RPMI8226 (cell line): Measurements from ENCODE around the gene RTF1.

Experiments used
- DNase-seq: peaks from one replicate; pipeline ENCODE4 v3.0.0-alpha.2; 2015

RTF1 gene

DNA sequence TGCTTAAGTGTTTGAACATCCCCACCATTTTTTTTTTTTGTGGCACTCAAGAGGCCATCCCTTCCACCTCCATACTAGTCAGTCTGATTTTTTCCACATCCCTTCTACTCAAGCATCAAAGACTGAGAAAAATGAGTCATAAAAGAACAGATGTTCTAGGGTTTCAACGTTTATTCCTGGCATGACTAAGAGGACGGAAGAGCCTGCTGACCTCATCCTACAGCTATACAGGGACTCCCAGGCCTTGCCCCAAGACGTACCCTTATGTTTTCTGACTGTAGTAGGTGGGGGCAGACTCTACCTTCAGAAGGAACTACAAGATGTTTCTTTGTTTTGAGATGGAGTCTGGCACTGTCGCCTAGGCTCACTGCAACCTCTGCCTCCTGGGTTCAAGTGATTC, 73.5 kb downstream of the RTF1 start:
- DNase-seq: no peak

DNA sequence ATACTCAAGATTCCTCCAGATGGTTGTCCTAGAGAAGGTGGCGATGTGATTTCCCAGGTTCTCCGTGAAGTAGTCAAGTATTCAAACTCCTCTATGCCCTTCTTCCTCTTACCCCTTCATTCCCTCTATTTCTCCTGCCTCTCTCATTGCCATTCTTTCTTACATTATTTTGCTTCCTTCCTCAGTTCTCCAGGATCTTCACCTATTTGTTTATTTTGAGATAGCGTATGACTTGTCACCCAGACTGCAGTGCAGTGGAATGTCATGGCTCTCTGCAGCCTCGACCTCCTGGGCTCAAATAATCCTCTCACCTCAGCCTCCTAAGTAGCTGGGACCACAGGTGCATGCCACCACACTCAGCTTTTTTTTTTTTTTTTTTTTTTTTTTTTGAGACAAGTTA, 75.0 kb downstream of the RTF1 start:
- DNase-seq: no peak

DNA sequence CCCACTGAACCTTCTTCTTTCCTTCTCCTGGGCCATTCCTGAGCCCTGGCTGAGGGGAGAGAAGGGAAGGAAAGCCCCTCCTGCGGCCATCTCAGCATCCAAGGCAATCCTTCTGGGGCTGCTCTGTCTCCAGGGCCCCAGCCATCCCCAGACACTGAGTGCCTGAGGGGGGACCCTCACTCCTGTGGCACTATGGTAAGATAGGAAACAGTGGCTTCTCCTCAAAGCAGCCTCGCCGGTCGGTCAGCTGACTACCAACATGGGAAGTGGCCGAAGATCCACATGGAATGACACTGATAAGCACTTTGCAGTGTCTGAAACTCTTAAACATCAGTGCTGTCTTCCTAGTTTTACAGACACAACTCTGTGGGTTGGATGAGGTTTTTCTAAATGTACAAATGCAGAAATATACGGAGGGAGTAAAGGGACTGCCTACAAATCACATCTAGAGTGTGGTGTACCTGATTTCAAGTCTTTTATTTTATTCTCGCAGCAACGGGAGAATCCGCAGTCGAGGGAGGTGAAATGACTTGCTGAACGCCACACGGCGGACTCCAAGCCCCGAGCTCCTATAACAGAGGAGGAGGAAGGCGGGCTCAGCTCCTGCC, 75.8 kb downstream of the RTF1 start:
- no peak for DNase-seq

DNA sequence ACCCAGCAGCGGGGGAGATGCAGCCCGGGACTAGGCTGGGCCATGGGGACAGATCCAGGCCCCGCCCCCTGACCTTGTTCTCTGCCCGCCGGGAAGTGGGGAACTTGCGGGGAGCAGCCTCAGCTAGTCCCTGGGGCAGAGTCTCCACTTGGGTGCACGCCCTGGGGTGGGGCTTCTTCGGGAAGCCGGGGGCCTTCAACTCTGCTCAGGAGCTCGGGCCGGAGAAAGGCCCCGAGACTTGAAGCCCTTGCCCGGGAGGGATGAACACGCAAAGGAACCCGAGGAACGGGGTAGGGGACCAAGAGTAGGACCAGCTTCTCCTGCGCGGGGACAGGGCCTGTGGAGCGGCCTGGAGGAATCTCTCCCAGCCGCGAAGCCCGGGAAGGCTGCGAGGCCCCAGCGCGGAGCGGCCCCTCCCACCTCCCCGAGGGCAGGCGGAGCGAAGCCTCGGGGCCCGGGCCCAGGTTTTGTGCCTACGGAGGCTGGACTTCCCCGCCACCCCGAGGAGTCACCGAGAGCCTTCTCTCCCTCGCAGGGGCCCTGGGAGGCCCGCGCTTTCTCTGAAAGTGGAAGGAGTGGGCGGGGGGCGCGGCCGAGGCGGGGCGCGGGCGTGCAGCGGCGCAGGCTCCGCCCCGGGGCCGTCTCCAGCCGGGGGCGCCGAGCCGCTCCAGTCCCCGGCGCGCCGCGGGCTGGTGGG, 76.5 kb downstream of the RTF1 start, which contains the start of gene ITPKA:
ITPKA (plus strand) TSS at position 670 of the 697 bp plus-strand sequence. CDS start 54 bp downstream, outside the sequence.
- peak; percentile 72 for DNase-seq

DNA sequence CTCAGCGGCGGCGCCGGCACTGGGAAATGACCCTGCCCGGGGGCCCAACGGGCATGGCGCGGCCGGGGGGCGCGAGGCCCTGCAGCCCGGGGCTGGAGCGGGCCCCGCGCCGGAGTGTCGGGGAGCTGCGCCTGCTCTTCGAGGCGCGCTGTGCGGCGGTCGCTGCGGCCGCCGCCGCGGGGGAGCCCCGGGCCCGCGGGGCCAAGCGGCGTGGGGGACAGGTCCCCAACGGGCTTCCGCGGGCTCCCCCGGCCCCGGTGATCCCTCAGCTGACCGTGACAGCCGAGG, 77.0 kb downstream of the RTF1 start:
- DNase-seq: no peak

DNA sequence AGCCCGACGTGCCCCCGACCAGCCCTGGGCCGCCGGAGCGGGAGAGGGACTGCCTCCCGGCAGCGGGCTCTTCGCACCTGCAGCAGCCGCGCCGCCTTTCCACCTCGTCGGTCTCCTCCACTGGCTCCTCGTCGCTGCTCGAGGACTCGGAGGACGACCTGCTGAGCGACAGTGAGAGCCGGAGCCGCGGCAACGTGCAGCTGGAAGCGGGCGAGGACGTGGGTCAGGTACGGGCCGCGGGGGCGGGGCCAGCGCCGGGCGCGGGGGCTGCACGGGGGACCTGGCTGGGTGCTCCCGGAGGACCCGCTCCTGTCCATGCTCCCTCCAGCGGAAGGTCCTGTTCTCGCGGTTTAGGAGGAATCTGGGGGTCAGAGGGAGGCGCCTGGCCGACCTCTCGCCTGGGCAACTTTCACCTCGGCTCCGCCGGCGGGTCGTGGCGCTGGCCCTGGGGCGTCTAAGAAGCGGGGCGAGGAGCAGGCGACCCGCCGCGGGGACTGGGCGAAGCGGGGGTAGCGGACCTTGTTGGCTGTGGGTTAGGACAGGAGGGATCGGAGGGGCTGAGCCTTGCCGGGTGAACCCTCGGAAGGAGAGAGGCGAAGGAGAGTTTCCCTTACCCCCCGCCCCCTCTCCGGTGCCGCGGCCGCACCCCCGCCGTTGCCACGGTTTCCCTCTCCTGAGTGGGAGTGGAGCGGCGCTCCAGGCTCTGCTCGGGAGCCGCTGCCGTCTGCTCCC, 77.5 kb downstream of the RTF1 start:
- DNase-seq: peak; percentile 63

DNA sequence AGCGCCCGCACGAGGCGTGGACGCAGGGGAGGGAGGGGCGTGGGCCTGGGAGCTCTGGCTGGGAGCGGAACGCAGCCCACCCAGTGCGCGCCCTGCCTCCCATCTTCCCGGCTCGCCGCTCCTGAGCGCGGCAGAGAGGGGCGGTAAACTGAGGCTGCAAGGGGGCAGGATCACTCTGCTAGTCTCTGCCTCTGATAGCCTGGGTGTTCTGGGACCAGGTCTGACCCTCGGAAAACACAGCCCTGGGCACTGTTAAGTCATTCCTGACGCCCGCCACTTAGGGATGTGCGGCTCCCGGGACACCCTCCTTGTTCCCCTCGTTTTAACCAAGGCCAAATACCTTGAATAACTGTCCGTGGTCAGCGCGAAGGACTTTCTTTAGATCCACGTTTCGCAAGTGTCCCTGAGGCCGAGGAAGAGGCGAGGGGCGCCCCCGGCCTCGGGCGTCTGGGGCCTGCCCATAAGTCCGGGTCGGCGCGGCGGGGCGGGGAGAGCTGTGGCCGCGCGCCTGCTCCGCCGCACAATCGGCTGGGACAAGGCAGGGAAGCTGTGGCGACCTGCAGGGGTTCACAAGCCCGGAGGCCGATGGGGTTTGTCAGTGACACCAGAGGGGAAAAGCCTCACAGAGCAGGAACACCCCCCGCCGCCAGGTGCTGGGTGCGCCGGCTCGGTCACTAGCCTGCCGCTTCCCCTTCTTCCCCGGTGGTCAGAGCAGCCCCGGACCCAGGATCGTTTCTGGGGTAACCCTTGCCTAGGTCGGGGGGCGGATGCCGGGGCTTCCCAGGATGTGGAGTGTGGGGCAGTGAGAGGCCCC, 78.2 kb downstream of the RTF1 start:
- DNase-seq: peak; percentile 21

DNA sequence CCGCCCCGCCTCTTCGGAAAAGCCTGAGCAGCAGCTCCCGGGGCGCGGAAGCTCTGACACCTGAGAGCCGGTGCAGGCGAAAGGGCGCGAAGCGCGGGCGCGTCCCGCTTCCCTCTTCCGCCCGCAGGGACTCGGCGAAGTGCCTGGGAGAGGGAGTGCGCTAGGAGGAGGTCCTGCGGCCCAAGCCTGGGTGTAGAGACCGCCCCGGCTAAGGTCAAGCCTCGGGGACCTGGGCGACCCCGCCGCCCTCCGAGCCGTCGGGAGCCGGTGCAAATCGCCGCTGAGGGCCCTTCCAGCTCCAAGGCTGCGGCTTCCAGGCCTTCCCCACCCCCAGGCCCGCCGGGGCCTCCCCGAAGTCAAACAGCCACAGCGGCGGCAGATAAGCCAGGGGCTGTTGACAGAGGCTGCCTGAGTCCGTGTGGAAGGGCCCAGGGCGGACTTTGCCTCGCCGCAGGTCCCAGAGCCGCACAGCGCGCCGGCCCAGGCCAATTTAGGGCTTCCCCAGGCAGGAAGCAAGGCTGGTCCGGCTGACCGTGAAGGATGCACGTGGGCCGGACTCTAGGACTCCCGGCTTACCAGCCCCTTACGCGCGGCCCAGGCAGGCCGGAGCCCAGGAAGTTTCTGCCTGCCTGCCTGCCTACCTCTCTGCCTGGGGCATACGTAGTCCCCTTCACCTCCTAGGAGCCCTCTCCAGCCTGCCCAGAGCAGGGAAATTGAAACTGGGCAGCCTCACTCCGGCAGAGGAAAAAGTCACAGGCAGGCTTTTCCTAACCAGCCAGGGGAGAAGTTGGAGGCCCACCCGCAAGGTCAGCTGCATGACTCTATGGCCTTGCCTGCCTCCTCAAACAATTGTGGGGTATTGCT, 79.1 kb downstream of the RTF1 start:
- no peak for DNase-seq

DNA sequence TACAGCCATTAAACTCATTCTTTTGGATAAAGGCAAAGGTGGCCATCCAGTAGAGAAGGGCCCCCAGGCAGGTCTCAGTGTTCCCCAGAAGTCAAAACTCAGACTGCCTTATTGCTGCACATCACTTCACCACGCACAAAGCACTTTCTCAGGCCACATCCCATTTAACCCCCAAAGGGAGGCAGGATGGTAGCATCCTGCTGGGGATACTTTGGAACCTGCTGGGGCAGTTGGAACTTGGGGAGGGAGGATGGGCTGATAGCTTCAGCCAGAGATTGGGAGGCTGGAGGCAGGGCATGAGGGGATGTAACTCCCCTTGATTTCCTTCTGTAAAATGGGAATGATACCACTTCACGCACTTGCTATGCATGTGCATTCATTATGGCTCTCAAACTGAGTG, 81.8 kb downstream of the RTF1 start:
- DNase-seq: no peak

DNA sequence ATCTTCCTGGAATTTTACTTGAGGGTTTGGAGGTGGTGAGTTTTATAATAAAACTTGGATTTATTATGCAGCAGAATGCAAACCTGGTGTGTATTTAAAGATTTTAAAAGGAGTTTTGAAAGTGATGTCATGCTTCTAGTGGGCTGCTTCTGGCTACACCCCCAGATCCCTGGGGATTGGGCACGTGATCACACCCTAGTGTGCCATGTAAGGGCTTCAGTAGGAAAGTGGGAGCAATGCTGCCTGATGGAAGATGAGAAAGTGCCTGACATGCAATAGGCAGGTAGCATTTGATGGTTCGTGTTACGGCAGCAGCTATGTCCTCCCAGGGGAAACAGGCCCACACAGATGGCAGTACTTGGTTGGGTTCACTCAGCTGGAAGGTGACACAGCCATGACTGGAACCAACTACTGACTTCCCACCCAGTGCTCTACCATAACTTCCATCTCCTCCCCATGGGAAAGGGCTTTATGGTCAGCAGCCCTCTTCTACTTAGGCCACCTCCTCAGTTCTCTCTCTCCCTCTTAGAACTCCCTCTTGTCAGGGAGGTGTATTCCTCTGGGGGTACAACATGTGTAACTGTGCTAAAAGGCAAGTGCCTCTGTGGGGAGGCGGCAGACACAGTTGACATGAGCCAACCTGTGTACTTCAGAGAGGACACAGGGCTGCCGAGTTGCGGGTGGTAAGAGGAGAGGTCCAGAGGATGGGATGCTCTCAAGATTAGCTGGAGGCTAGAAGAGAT, 82.4 kb downstream of the RTF1 start:
- no peak for DNase-seq

DNA sequence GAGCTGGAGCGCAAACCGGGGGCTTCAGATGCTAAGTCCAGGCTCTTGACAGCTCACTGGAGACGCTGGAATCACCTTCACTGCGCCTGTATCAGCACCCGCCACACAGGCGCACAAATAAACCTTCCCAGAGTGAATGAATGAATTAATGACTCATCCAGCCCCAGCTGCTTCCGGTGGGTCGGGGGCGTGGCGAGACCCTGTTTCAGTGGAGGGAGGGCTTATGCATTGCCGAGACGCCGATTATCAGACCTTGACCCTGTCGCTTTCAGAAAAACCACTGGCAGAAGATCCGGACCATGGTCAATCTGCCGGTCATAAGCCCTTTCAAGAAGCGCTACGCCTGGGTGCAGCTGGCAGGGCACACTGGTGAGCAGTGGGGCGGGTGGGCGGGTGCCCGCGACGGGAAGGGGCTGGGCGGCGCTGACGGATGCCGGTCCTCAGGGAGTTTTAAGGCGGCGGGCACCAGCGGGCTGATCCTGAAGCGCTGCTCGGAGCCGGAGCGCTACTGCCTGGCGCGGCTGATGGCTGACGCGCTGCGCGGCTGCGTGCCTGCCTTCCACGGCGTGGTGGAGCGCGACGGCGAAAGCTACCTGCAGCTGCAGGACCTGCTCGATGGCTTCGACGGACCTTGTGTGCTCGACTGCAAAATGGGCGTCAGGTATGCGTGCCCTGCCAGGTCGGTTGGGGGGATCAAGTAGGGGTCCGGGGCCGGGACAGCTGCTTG, 84.5 kb downstream of the RTF1 start:
- DNase-seq: no peak

DNA sequence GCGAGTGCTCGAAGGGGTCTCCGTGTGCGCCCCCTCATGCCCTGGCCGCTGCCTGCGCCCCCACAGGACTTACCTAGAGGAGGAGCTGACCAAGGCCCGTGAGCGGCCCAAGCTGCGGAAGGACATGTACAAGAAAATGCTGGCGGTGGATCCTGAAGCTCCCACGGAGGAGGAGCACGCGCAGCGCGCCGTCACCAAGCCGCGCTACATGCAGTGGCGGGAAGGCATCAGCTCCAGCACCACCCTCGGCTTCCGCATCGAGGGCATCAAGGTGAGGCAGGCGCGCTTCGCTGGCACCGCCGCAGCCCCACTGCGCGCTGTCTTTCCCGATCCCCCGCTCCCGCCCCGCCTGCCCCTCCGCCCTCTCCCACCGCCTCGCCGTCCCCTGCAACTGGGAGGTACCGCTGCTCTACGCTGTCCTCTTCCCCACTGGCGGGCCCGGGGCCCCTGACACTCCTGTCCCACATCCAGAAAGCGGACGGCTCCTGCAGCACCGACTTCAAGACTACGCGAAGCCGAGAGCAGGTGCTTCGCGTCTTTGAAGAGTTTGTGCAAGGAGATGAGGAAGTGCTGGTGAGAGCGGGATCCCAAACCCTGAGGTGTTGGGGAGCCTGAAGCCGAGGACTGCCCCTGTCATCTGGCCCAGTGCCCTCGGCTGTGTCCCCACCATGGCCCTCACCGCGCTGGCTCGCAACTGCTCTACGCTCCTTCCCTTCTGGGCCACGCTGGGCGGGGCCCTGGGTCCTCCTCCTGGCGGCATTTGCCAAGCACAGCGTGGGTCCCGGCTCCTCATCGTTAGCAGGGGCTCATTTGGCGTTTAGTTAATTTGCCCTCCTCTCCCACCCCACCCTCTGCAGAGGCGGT, 85.3 kb downstream of the RTF1 start:
- no peak for DNase-seq

DNA sequence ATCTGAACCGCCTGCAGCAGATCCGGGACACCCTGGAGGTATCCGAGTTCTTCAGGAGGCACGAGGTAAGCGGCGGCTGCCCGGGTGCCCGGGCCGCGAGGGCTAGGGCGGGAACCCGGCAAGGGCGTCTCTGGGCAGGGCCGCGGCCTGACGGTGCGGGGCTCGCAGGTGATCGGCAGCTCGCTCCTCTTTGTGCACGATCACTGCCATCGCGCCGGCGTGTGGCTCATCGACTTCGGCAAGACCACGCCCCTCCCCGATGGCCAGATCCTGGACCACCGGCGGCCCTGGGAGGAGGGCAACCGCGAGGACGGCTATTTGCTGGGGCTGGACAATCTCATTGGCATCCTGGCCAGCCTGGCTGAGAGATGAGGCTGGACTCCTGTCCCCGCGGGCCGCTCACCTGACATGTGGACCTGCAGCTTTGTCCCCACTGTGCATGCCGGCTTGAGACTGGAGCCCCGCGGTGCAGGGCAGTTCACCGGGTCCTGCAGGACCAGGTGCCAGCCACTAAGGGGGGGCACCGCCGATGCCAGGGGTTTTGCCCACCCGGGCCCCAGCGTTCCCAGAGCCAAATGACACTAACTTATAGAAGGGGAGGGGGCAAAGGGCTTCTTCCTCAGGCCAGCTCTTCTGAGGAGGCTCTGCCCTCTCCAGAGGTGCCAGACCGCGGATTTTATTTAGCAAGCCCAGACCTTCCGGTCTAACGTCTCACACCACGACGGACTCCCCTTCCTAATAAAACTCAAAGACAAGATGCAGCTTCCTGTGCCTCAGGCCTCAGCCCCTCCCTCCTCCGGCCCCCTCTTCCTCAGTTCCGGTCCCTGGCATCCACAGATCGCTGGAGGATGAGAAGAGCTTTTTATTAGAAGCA, 86.1 kb downstream of the RTF1 start:
- DNase-seq: no peak

DNA sequence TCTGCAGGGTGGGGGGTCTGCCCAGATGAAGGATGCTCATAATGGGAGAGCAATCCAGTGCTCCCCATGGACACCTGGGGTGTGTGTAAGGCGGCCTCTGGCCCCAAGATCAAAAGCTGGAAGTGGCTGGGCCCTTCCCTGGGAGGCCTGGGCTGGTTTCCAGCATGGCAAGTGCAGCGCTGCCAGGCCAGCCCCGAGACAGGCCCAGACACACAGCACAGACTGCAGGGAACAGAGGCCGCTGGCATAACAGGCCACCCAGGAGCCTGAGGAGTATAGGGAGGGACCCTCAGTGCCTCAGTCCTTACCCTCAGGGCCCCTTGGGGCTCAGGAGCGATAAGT, 86.7 kb downstream of the RTF1 start:
- DNase-seq: no peak

DNA sequence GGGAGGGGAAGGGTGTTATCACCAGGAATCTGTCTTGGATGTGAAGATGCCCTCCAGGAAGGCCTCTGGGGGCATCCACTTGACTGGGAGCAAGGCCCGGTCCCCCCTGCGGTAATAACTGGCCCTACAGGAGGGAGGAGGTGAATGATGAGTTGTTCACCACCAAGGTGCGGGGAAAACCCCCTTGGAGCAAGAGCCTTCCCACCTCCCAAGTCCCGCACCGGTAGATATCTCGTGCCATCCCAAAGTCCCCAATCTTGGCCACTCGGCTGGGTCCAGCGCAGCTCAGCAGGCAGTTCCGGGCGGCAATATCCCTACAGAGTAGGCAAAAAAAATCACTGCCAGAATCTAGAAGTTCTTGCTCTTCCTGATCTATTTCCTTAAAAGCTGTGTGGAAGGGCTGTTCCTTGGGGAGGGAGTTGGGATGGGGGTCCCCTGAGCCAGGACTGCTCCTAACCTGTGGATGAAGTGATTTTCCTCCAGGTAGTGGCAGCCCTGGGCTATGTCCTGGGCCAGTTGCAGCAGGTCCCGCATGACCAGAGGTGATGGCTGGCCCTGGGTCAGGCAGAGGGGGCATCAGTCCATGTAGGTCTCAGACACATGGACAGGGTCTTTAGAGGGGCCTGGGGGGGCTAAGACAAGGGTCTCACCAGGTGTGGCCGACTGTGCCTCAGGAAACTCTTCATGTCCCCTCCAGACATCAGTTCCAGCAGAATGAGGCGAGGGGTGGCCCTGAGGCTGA, 88.0 kb downstream of the RTF1 start:
- DNase-seq: no peak

DNA sequence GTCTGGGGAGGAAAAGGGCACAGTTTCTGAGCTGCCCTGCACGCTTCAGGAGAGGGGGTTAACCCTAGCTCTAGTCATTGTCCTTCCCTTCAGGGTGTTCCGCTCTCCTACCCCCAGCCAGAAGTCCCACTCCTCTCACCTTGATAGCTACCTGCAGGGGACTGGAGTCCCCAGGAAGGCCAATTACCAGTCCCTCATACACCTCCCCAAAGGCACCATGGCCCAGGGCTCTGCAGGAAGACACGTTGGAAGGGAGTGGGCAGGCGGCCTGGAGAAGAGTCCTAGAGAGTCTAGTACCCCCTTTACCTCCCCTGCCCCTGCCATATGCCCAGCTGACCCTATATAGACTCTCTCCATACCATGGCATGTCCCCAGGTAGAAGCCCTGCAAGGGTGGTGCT, 88.9 kb downstream of the RTF1 start:
- no peak for DNase-seq

DNA sequence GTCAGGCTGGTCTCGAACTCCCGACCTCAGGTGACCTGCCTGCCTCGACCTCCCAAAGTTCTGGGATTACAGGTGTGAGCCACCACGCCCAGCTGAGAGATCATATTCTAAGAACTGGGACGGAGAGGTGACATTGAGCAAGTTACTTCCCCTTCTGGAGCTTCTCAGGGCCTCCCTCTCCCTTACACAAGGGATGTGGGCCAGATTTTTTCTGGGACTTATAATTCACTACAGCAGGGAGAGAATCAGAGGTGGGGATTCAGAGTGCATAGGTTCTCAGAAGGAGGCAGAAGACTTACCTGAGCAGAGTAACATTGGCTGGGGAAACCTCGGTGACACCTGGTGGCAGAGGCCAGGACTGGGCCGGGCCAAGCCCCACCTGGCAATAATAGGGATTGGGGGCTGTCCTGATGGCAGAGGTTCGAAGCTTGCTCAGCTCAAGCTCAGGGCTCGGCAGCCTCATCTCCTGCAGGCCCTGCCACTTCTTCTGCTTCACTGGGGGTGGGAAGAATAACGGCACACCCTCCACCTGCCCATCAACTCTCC, 90.0 kb downstream of the RTF1 start:
- DNase-seq: no peak

DNA sequence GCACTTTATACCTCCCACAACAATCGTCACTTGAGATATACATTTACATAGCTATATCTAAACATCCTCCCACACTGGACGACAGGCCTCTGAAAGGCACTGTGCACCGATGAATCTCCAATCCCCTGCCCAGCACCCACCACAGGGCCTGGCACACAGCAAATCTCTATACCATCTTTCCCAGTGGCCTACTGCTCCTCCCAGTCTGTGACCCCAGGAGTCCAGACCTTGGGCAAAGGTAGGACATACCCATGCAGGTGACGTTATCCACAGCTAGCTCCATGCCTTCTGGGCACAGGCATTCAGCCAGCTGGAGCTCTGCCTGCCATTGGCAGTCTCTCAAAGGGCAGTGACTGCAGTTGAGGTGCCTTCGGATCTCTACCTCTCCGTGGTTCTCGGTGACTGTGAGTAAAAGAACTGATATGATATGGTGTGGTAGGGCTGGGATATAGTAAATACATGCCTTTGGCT, 91.0 kb downstream of the RTF1 start:
- DNase-seq: peak; percentile 26
